ENCODE data around the gene HTRA1.

- TF ChIP-seq, protein P1, sequence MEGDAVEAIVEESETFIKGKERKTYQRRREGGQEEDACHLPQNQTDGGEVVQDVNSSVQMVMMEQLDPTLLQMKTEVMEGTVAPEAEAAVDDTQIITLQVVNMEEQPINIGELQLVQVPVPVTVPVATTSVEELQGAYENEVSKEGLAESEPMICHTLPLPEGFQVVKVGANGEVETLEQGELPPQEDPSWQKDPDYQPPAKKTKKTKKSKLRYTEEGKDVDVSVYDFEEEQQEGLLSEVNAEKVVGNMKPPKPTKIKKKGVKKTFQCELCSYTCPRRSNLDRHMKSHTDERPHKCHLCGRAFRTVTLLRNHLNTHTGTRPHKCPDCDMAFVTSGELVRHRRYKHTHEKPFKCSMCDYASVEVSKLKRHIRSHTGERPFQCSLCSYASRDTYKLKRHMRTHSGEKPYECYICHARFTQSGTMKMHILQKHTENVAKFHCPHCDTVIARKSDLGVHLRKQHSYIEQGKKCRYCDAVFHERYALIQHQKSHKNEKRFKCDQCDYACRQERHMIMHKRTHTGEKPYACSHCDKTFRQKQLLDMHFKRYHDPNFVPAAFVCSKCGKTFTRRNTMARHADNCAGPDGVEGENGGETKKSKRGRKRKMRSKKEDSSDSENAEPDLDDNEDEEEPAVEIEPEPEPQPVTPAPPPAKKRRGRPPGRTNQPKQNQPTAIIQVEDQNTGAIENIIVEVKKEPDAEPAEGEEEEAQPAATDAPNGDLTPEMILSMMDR (conservative IDR thresholded peaks at IDR 0.05; ENCODE audit: low read length): no peak
- no peak for TF ChIP-seq EZH2phosphoT487 (IDR thresholded peaks at IDR 0.05; ENCODE audit: borderline replicate concordance)
These were observed 461 bp upstream of the HTRA1 start for GRCh38 chr10:122460891-122461293.

Measured in Loucy (cell line).